GM19043 (cell line): ENCODE results near the gene SYNCRIP.
"Not testable (repeated sequence)": the region's sequence is repeated elsewhere in the genome, so short reads cannot be mapped to it uniquely, and the experiment has no call there.

Experiments
- ATAC-seq: cut with Tn5 transposase; IDR thresholded peaks from one replicate; pipeline ENCODE4 v1.9.1; 2021; ENCODE audit warnings: low read depth; ENCODE audit not compliant: unreplicated experiment

Gene SYNCRIP

DNA sequence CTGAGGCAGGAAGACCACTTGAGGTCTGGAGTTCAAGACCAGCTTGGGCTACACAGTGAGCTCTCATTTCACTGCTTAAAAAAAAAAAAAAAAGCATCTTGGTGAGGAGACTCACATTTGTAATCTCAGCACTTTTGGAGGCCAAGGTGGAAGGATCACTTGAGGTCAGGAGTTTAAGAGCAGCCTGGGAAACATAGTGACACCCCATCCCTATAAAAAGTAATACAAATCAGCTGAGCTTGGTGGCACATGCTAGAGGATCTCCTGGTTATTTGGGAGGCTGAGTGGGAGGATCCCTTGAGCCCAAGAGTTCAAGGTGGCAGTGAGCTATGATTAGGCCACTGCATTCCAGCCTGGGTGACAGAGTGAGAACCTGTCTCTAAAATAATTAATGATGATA is 29.4 kb upstream of the SYNCRIP start:
- ATAC-seq, result no peak

DNA sequence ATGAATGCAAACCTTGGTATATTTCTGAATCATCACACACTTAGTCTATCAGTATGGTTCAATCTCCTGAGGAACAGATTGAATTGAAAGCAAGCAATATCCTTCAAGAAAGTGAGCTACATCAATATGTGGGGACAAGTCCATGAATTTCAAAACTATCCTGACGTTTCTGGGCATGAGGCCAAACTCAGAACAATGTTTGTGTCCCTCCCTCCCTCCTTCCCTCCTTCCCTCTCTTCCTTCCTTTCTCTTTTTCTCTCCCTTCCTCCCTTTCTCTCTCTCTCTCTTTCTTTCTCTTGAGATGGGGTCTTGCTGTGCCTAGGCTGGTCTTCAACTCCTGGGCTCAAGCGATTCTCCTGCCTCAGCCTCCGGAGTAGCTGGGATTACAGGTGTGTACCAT is 27.9 kb upstream of the SYNCRIP start:
- no peak for ATAC-seq

DNA sequence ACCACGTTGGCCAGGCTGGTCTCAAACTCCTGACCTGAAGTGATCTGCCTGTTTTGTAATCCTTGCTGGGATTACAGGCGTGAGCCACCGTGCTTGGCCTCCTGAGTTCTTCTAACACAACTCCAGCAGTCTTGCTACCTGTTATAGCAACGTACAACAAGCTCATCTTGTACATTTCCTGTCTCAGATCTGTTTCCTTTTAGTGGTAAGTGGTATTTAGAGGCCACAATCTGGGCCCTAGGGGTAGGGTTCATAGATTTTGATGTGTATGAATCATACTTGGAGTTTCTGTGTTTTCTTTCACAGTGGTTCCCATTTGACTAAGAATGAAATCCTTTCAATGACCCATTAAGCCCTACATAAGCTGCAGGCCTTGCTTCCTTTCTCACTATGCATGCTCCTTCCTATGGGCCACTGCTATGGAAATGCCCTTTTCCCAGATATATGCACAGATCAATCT is 27.1 kb upstream of the SYNCRIP start:
- ATAC-seq, result peak; percentile 93

DNA sequence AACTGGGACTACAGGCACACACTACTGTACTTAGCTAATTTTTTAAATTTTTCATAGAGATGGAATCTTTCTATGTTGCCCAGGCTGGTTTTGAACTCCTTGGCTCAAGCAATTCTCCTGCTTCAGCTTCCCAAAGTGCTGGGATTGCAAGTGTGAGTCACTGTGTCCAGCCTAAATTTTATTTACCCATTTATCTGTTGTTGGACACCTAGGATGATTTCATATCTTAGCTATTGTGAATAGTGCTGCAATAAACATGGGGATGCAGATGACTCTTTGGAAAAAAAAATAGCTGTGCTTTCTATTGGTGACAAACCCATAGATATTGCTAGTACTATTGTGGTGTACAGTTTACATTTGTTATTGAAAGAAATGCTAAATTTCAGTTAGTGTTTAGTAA is 19.6 kb upstream of the SYNCRIP start:
- no peak for ATAC-seq

DNA sequence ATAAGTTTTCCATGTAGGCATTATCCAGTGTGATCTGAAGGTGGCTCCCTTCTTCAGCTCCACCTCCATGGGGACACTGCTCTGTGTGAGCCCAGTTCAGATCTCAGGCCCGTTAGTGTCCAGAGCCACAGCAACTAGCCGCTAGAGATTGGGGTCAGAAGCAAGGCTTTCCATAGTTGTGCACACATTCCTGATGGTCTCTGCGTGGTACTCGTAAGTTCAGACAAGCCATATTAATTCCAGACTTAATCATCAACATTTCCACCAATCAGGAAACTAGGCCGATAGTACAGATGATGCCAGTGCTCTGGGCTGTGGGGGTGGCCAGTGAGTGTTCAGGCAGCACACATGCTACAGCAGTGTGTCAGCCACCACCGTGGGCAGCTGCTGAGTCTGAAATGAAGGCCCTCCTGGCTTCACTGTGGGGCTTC is 17.5 kb upstream of the SYNCRIP start:
- ATAC-seq, result no peak

DNA sequence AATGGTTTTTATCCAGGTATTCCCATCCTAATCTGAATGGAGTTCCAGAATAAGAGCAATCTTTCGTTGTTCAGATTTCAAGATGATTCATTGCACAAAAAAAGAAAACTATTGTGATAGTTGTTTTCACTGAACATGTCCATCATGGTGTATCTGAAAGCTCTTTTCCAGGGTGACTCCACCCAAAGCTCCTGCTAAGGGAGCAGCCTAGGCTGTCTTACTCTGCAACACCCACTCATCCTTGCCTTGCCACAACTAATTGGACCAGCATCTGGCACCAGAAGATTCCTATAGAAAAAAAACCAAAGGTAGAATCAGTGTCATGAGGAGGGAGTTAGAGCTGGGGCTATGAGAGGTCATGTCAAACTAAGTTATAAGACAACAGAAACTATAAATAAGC is 7.9 kb upstream of the SYNCRIP start:
- no peak for ATAC-seq

DNA sequence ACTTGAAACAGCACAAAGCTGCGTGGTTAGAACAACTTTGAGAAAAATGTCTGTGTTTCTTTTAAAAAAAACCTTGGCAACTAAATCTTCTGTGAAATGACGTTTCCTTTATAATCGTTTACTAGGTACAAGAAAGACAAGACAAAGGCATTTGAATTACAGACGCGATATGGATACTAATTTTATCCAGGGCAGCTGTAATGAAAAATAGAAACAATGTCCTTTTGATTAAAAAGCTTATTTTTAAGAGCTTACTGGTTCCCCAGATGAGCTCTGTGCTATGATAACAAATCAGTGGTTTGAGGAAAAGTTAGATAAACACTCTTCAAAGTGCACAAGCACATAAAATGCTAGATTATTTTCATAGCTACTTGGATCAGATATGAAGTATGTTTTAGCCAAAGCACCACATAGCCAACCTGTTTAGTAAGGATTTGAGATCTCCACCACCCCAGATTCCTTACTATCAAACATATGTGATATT is 1.6 kb upstream of the SYNCRIP start:
- no peak for ATAC-seq

DNA sequence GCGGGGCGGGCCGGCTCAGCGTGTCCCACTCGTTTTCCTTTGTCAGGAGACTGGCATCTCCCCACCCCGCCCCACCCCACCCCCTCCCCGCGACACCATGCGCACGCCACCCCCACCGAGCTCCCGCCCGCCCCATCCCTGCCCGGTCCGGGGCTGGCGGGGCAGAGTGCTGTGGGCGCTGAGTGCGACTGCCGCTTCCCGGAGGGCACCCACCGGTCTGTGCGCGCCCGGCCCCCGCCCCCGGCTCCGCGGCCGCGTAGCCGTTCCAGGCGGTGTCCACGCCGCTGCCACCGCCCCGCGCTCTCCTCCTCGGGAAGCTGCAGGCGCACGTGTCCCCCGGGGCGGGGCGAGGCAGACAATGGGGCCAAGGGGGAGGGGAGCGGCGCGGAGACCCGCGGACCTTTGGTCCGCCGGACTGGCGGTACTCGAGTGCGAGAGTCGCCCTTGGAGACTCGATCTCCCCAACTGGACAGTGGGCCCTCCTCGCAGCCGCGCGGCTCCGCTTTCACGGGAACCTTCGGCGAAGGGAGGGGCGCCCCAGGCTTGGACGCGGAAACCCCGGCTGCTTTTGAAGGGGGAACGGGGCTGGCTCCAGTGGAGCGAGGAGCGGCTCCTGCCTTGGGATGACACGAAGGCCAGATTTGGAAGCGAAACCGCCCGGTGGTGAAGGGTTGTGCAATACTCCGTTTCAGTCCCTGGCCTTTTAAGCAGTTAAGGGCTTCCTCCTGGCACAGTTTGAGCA is 1.0 kb upstream of the SYNCRIP start:
- peak; percentile 42 for ATAC-seq

DNA sequence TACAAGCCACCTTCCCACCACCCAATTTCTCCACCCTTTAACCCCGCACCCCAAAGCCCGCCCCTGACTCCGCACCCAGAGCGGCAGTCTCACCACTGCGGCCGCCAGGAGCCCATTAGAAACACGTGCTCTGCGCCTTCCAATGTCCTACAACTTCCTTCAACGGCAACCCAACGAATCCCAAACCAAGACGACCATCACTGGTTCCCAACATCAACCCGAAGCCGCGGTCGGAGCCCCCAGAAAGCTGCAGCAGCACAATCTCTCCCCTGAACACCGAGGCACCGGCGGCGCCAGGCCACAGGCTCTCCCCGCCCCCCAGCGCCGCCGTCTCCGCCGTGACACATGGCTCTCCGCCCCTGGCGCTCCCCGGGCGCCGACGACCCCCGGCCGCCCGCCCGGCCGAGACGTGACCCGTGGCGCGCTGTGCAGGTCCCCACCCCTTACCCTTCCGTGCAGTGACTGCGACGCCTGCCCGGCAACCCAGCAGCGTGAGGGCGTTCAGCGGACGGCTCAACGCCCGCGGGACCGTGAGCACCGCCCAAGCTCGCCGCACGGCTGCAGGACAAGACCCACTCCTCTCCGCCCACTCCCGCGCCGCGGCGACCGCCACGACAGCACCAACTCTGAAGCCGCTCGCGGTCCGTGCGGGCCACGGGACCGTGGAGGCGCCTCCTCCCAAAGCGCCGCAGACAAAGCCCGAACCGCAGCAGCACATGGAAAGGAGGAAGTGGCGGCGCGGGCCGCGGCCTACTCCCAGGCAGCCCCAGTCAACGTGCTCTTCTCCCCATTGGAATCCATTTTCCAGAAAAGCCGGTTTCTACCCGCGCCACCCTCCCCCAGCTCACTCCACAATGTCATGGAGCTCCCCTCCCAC is 551 bp downstream of the SYNCRIP start:
- no peak for ATAC-seq

DNA sequence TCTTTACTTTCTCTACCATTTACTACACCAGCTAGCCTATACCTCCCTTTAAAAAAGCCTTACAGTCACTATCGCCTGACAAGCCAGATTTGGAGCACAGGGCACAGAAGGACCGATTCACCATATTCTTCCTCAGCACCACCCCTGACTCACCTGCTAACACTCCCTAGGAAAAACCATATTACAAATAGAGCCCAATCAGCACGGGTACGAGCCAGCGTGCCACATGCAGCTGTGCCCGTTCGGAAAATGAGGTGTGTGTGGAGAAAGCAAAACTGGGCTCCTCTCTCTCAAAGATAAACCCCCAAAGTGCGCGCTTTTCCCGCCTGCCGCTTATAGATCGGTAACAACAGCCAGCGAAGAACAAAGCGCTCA is 1.2 kb downstream of the SYNCRIP start:
- no peak for ATAC-seq

DNA sequence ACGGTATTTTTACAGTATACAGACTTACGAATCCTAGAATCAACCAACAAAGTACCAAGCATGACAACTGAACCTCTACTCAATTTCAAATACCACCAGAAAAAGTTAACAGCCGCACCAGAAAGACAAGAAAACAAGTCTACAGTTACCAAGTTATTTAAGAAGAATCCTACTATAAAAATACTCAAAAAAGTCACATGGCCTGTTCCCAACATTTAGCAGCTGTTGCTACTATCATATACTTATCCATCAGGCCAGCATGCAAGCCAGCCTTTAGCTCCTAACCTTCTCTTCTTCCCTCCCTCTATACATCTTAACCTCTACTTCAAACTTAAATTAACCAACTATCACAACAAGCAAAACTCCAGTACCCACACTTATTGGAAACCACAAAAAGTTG is 1.9 kb downstream of the SYNCRIP start:
- ATAC-seq, result no peak

DNA sequence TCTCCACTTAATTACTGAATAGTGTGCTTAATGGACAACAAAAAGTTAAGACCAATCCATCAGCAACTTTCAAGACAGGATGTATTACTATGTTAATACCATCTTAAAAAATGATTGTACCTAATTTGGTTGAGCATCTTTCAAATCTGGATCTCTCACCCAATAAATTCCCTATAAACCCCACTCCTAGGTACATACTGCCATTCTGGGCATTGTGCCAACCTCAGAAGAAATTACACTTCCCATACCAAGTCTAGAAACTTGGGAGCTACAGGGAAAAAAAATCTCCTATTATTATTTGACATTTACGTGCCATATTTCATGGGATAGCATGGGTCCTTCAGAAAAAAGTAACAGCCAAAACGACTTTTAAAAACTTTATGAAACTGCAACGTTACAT is 5.1 kb downstream of the SYNCRIP start:
- ATAC-seq, result no peak

DNA sequence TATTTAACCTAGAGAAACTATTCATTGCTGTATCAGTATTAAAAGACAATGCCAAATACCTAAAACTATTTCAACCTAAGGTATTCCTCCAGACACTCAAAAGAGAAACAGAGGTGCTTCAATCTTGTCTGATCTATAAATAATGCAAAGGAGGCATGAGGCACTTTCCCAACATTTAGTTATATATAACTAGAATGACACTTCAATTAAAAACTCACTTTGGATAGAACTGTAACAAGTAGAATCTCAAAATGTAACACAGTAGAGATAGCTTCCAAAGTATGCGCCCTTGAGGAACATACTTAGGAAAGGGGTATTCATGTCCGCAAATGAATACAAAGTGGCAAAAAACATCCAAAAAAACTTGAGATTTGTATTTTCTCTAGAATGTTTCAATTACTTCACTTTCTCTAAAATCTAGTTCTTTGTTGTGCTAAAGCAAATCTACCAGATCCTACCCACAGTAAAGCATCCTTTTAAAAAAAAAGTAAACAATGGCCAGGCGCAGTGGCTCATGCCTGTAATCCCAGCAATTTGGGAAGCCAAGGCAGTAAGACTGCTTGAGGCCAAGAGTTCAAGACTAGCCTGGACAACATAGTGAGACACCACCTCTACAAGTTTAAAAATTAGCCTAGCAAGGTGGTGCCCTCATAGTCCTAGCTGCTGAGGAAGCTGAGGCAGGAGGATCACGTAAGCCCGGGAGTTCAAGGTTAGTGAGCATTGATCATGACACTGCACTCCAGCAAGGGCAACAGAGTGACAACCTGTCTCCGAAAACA is 10.3 kb downstream of the SYNCRIP start:
- ATAC-seq, result no peak

DNA sequence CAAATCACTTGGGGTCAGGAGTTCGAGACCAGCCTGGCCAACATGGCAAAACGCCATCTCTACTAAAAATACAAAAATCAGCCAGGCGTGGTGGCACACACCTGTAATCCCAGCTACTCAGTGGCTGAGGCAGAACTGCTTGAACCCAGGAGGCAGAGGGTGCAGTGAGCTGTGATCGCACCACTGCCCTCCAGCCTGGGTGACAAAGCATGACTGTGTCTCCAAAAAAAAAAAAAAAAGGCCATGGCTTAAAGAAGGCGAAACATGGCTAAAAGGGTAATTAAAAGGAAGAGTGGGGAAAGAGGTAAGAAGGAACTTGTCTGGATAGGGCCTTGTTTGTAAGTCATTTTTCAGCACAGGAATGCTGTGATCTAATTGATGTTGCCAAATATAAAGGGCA is 11.6 kb downstream of the SYNCRIP start:
- not testable (repeated sequence) for ATAC-seq

DNA sequence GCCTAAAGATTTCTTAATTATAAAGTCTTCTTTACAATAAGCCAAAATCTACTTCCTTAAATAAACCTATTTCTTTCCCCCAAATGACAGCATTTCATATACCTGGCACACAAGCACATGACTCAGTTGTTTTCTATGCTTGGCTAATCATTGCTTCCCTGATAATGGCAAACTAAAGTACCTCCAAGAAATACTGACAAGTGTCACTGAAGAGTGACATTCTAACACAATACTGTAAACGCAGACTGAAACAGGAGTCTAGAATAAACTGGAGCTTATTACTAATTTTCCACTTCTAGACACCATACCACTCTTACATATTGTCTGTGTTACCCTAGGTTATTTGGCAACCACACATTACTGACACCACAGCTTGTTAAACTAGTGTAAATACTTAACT is 14.3 kb downstream of the SYNCRIP start:
- ATAC-seq, result no peak

DNA sequence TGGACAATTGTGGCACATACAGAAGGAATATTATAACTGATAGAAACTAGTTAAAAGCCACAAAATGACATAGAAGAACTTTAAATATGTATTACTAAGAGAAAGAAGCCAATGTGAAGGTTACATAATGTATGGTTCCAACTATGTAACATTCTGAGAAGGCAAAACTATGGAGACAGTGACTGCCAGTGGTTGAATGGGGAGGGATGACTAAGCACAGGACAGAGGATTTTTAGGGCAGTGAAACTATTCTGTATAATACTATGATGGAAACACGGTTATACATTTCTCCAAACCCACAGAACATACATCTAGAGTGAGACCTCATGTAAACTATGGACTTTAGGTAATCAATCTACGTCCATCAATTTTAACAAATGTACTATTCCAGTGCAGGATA is 22.4 kb downstream of the SYNCRIP start:
- no peak for ATAC-seq

DNA sequence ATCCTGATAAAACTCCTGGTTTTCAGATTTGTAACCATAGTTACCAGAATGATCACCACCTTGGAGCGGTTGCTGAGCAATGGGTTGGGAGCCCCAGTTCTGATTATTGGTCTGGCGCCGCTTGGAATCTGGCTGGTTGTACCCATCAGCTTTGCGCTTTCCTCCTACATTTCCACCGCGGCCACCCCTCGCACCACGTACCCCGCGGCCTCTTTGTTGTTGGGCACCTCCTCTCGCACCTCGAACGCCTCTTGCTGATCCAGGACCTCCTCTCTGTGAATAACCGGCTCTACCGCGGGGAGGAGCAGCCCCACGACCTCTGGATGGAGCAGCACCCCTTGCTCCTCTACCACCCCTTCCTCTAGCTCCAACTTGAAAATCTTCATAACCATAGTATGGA is 27.9 kb downstream of the SYNCRIP start:
- no peak for ATAC-seq

DNA sequence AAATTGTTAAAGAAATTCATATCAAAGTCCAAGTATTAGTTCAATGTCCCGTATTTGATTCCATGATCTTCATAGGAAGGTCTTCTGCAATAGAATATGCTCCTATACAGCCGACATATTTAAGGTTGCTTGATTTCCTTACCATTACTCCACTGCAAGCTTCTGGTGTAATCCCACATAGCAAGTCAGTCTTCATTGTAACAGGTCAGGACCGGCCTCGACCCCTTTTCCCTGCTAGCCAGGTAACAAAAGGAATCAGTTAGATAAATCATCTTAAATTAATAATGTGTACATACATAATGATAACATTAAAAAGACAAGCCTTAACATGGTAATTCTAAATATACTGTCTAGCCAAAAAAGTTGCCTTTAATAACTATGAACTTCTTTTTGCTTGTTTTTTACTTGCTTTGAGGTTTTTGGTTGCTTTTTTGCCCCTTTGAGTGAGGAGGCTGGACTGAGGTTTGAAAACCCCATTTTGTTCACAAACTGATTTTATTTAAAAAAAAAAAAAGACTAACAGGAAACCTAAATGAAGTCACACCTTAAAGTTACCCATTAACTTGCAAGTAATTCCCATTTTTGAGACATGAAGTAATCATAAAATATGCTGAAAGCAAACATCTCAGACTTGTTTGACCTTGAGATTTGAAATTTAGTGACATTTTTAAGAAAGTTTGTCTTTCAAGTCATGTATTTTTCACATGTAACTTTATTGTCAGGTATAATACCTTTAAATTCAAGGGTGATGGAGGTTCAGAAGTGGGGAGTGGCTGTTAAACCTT is 29.8 kb downstream of the SYNCRIP start:
- no peak for ATAC-seq

DNA sequence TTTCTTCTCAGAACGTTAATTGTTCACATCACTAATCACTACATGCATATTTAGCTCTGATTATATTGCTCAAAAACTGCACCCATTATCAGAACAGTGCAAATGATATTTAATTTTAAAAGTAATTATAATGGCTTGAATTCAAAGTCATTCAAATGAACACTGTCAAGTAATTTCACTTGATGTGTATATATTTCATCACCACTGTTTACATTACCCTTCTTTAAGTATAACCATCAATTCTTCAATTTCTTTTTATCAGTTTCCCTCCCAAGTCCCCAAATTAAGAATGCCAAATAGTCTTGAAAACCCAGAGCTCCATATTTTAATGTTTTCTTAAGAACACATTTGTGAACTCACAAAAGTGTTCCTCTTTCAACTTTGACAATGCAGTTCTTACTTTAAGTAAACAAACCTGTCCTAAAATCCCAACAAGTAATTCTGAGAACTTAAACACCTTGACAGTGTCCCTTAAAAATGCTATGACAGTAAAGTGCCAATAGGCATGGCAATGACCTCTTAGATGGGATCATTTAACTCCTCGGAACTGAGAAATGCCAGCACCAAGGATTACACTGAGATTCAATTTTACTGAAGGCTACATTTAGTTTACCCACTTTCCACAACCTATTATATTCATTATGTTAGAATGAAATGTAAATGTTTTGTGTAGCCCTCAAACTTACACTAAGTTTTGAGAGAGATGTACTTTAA is 32.3 kb downstream of the SYNCRIP start:
- ATAC-seq, result no peak

DNA sequence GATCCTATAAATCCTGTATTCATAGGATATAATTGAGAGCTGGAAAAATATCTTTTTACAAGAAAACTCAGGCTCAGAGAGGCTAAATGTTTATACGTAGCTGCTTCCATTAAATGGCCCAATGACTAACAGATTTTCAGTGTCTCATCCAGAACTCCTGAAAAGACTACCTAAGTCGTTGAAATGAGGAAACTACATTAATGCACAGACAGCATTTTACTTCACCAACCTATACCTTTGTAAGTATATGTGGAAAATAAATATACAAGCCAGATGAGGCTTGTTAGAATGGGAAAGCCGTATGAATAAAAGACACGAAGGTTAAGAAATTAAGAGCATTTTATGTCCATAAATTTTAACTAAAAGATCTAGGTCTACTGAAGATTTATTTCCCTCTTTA is 40.6 kb downstream of the SYNCRIP start:
- ATAC-seq, result no peak
